HG03558 (cell line): ENCODE measurements around the gene CRADD.
"Not testable (repeated sequence)": the region's sequence is repeated elsewhere in the genome, so short reads cannot be mapped to it uniquely, and the experiment has no call there.

Experiments used
- ATAC-seq: cut with Tn5 transposase; IDR thresholded peaks from one replicate; pipeline ENCODE4 v1.9.1; 2021; ENCODE audit warnings: moderate number of reproducible peaks; ENCODE audit not compliant: unreplicated experiment; ENCODE audit errors: extremely low read depth

CRADD gene

DNA sequence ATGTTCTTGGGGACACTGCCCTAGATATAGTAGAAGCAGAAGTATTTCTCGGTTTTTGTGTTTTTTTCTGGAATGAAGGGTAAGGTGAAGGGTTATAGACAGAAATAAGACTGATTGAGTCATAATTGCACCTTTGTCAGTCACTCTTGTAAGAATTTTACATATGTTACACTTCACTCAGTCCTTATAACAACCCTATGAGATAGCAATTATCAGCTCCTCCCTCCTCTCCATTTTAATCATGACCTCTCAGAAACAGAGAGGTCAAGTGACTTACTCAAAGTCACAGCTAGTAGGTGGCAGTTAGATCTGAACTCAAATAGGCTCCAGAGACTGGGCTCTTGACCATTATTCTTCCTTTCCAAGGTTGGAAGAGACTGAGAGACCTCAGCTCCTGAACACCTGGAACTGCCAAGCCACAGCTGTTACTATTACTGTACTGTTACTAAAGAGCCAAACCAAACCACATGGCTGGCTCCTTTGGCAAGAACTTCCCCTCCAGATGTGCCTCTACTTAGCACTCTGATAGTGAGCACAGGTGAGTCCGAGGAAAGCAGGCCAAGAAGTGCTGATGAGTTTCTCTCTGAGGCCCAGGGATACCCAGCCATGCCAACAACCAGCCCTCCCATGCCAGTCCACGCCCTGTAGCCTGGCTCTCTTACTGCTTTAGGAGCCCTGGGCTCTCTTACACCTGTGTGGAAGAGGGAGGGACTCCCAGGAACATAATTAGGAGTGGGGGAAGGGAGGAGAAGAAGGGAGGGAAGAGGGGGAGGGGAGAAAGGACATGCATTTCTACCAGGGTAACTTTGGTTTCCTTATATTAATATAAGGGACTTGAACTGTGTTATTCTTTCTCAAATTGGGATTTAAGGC lies 121.3 kb downstream of the CRADD start:
- ATAC-seq: no peak

DNA sequence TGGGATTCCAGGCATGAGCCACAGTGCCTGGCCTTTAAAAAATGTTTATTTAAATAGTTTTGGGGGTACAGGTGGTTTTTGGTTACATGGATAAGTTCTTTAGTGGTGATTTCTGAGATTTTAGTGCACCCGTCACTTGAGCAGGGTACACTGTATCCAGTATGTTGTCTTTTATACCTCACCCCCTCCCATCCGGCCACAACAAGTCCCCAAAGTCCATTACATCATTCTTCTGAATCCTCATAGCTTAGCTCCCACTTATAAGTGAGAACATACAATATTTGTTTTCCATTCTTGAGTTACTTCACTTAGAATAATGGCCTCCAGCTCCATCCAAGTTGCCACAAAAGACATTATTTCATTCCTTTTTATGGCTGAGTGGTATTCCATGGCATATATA lies 124.5 kb downstream of the CRADD start:
- not testable (repeated sequence) for ATAC-seq

DNA sequence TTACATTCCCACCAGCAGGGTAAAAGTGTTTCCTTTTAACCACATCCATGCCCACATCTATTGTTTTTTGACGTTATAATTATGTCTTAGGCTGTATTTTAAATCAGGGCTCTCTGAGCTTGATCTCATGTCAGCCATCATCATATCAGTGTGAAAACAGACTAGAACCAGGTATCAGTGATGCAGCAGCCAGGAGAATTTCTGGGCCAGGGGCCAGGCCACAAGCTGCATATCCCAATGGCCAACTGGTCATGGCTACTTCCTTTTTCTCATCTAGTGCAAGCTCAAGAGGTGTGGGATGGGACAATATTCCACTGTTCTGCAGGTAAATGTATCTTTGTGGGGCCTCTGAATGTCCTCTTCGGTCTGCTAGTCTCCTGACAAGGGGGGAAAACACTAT lies 125.1 kb downstream of the CRADD start:
- ATAC-seq: no peak

DNA sequence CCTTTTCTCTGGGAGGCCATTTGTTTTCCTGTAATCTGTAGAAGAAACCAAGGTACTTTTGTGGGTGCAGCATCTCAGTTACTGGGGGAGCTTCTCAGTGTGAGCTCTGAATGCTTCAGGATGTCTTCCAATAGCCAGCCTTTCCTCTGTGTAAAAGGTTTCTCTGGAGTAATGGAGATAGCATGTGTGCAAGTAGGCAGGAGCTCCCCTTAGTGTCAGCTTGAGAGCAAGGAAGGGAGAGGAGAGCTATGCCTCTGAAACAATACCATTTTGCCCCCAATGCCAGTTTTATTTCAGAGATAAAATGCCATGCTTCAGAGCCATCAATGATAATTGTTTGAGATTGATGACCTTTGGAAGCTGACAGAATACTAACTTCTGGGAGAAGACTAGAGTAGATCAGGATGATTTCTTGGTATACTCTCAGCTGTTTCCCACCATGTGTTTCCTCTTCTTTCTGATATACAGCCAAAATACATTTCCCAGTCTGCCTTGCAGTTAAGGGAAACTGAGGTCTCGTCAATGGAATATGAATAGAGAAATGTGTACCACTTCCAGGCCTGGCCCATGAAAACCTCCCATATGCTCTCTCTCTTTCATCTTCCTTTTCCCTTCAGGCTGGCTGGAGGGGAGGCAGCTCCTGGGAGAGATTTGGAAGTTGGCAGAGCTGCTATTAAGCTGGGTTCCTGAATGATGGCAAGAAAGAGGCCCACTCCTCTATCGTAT lies 125.7 kb downstream of the CRADD start:
- ATAC-seq: no peak

DNA sequence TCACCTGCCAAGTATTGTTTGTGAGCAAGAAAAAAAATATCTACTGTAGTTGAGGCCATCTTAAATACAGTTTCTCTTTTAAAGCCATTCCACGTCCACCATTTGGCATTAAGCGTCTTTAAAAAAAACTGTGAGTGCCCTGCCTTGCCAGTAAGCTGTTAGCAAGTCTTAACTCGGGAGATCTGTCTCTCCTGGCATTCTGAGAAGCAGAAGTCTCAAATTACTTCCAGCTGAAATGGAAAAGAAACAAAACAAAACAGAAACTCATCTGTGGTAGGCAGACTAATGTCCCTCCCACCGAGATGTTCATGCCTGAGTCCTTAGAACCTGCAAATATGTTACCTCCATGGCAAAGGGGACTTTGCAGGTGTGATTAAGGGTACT lies 126.2 kb downstream of the CRADD start:
- ATAC-seq: no peak

DNA sequence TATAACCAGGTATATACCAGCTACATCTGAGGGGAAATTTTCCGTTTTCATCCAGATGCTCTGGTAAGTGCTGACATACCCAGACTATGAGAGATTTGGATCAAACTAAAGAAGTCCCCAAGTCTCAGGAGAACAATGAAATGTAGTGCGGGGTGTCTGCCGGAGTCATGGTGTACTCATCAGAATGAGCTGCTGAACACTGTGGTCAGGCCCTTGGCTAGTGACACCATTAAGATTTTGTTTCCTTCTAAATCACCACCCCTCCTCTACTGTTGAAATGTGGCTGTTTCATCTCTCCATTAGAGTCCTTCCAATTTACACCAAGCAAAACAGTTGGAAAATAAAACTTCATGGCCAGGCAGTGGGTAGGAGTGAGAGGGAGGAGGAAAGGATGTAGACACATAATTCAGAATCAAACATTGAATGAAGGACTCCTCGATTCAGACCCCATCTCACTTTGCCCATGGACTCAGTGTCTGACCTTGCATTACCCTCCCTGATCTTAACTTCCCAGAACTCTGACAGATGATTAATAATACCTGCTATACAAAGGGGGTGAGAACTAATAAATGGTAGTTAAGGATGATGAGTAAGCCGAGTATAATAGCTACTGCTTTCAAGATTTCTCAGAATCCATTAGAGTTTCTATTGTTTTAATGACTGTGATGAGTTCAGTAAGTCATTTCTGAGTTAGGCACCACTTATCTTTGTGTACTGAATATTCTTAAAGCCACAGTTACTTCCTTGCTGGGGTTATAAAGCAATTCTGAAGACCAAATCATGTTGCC lies 127.4 kb downstream of the CRADD start:
- ATAC-seq: no peak

DNA sequence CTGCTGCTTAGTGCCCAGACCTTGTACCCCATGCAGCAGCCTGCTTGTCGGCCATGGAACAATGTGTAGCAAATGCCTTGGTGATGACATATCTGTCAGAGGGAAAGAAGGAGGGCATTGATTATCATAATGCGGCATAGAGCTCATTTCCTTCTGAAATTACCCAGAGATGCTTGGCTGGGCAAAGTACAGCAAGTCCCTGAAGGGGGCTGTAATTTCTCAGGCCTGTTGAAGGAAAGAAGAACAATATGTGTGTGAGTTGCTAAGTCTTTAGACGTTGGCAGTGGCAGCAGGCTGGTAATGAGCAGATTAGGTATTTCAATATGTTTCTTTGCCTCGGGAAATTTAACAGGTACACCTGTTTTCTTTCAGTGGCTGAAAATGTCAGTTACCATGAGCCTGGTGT lies 128.6 kb downstream of the CRADD start:
- no peak for ATAC-seq

DNA sequence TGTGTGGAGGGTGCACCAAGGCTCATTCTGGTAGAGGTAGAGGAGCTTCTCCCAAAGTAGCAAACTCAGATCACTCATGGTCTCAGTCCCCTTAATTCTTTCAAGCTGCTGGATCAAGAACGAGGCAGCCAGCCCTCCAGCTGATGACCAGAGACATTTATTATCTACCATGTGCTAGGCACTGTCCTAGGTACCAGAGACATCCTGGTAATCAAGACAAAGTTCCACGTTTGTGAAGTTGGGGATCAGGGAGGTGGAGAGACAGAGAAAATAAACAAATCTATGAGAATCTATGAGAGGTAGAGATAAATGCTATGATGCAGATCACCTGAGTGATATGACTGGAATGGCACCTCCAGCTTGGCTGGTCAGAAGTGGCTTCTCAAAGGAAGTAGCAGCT lies 130.2 kb downstream of the CRADD start:
- ATAC-seq: no peak

DNA sequence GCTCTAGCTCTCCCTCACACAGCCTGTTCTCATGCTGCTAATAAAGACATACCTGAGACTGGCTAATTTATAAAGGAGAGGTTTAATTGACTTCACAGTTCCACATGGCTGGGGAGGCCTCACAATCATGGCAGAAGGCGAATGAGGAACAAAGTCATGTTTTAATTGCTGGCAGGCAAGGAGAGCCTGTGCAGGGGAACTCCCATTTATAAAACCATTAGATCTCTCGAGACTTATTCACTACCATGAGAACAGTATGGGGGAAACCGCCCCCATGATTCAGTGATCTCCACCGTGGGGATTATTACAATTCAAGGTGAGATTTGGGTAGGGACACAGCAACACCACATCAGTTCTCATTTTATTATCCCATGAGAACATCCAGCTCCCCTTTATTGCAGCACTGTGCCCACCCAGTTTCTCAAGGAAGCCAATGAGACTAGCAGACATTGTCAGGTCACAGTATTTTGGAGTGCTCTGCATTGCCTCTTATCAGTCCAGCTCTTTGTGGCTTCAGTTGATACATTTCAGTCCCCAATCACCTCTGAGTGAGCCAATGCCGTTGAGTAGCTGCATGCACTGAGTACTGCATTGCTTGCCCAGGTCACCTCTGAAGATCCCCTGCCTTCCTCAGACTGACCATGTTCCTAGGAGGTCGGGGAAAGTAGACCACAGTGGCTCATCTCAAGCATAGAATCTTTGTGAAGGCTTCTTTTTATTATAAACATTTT lies 131.2 kb downstream of the CRADD start:
- no peak for ATAC-seq

DNA sequence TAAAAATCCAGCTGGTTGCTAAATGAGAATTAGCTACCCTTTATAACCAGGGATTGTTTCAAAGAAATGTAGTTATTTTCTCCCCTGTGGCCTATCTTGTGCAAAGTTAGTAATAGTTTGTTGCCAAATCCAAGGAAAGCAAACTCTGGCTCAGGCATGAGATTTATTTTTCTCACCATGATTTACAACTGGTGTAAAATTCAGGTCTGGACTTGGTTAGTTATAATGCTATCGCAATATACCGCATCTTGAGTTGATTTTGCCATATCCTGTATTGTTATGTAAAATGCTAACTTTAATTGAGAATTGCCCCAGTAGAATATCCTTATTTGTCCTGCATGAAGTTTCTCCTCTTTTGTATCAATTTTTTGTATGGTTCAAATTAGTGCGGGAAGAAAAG lies 135.5 kb downstream of the CRADD start:
- no peak for ATAC-seq

DNA sequence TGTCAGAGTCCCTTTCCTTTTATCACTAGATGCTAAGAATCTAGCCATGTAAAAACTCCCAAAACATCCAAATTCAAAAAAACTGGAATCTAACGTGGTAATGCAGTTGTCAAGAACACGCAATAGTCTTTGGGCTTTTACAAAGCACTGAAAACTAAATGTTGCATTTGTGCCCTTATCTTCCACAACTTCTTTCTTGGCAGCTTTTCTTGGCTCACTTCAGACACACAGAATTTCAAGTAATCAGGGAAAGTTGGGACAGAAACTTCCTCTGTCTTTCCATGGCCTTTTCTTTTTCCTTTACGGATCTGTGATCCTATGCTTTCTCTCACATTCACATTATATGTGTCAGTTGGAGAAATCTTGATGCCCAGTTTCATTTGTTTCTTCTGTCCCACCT lies 136.0 kb downstream of the CRADD start:
- no peak for ATAC-seq

DNA sequence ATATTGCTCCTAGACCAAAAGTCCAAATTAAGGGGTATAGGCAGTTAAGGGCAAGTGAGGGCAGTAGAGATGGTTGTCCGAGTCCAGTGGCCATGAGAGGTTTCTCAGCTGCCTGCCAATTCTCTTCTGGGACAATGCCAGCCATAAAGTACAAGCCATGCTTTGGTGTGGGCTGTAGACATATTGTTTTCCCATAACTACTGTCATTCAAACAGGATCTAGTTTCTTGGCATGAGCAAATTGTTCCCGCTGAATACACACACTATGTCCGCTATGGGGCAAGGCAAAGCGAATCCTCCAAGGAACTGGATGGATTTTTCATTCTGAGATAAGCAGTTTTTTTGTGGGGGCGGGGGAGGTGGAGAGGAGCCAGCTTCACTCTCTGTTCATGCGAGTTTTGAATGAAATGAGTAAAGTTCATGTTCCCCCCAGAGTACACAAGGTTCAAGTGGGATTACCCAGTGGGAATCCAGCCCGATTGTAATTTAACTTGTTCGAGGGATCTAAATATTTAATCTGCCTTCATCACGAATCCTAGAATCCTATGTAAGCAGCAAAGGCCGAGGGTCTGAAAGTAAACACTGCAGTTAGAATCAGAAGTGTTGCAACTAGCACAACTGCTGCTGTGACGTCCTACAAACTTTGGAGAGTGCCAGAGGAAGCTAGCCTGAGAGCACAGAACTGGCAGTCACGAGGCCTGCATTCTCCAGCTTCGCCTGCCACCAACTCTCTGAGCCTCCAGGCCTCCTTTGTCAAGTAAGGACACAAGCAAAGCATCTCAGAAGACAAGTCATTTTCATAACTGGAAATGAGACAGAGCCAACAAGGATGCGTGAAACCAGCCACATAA lies 137.0 kb downstream of the CRADD start:
- no peak for ATAC-seq

DNA sequence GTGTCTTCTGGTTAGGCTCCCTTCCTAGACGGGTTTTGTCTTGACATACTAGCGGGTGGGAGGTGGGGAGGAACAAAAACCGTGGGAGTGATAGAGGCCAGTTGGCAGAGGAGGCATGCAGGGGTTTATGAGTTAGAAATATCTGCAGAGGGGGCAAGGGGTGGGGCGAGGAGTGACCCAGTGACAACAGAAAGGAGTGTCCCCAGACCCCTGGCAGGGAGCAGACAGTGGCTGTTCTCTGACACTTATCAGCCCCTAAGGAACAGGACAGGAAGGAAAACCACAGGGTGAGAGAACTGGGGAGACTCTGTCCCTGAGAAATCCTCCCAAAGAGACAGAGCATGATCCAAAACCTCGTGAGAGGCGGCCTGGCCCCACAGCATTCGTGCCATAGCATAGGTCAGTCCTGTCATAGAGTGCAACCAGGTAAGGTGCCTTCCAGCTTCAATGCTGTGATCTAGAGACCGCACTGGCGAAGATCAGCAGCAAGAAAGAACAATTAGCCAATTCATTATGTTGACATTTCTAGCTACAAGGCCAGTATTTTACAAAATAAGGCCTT lies 141.4 kb downstream of the CRADD start:
- no peak for ATAC-seq

DNA sequence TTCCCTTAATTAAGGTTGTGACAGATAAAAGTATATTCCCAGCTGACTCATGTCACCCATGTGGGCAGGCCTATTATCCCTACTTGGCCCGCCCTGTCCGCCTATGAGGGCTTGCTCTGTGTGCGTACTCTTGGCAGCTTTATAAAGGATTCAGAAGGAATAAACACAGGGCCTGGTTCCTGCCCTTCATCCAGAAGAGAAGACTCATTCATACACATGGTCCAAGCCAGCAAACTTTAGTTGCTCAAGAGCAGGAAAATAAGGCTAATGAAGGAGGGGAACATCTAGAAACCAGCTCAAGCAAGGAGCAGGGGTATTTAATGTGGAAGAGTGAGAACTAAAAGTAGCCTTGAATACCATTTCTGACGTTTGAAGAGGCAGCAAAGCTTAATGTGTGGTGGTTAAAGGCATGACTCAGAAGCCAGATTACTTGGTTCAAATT lies 141.9 kb downstream of the CRADD start:
- no peak for ATAC-seq

DNA sequence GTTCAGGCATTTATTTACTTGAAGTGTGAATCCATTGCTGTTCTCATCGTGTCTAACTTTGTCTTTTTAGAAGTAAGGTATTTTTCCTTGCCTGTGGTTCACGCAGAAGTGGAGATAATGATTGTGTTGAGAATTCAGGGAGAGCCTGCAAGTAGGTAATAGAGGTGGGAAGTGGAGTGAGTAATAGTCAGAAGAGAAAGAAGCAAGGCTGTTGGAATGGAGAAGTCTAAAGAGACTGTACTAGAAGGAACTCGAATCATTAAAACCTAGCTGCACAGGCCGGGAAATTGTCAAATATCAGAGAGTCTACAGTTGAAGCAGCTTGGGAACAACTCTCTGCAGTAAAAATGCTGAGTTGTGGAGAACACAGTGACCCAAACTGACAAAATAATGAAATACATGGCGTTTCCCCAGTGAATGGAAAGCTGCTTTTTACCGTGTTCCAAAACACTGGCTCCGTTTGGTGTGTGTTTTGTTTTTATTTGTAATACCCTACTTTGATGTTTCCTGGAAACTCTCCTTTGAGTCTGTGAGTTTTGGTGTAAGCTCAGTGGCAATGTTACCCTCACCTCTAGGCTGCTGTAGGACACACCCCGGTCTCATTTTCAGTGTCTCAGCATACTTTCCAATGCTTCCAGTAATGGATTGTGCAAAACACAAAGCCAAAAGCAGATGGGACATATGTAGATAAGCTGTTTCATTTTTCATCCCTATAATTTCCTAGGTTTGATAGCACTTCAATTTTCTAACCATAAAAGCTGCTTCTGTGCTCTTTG lies 146.6 kb downstream of the CRADD start:
- ATAC-seq: no peak

DNA sequence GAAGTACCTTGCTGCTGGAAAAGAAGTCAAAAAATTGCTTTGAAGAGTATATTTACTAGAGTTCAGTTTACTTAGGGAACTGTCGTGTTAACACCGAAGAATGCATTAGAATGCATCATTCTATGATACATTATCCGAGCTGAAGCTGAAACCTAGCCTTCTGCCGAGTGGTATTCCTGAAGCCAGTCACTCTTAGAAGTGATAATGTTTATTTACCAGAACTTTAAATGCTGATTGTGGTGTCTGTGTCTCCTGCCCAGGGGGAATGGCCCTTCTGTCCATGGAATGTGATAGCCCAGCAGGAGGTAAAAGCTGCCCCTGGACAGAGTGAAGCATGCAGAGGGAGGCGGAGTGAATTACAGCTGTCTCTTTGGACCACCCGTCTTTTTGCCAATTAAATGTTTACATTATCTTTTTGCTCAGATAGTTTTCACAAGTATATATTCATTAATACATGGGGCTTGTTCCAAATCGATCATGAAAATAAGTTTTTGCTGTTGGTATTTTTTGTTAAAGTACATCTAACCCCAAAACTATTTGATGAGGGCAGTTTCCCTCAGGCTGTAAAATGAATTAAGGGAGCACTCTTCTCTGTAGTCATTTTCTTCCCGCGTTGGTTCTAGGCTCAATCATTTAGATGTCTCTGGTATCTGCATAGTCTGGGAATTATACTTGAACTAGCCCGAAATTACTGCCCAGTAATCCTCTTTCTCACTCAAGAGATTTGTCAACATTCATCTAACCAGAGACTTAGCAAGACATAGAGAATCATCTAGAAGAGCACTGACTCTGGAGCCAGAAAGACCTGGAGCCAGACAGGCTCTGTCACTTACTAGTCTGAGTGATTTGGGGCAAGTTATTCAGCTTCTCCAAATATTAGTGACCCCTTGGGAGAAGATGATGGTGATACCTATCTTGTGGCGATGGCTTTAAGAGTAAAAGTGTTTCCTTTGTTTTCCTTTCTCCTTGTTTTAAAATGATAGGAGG lies 147.6 kb downstream of the CRADD start:
- ATAC-seq: no peak

DNA sequence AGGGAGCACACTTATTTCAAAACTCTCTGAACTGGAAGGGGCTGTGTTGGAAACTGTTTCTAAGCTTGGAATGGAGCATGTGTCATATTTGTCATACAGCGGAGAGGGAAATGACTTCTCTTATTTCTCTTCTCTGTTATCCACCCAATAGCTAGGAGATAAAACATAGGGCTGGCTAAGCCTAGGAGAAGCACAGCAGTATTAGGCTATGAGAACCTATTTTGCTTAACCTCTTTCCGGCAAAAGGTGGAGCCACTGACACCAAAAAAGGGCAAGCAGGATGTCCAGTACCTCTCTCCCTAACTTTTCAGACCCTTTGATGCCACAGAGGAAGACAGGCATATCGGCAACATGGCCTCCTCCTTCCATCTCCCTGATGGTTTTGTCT lies 148.3 kb downstream of the CRADD start:
- no peak for ATAC-seq
